K562 (cell line): ENCODE measurements around the gene ERC2. TPM values are rescaled to one million over a fixed set of nuclear protein-coding genes. Genes with fewer than 3 reads are reported as not detected.

ENCODE experiments used
- ATAC-seq: fragments of 200-7000 bp; cut with Tn5 transposase; 3 replicates; pipeline ENCODE4 v1.9.1; 2020; ENCODE audit warnings: moderate library complexity
- BruUV-seq: library from RNA; stranded (reverse); fragments of 400-500 nt; replicated peaks from 2 replicates; lab custom pipeline; 2021; lab: Mats Ljungman, UMichigan
- CTCF ChIA-PET: fragments of 300-600 bp; formaldehyde crosslinking; extraction: SDS; loops from one replicate; lab custom pipeline; 2021; ENCODE audit warnings: low intra/inter-chr PET ratio; lab: Yijun Ruan, JAX
- POLR2A ChIA-PET: fragments of 300-600, 350-650 bp; sonication (Branson Sonifier 250); formaldehyde crosslinking; extraction: SDS; loops from one replicate; lab custom pipeline; 2021; ENCODE audit warnings: antibody characterized with exemption, inconsistent platforms; lab: Yijun Ruan, JAX
- DNase-seq, 4 experiments: peaks; one replicate each; pipeline versions ENCODE4 v3.0.0 to v3.0.0-alpha.2; 2011 to 2018; ENCODE audit warnings: low spot score in 3 of 4, mixed read lengths in 3 of 4; ENCODE audit errors: extremely low read depth in 1 of 4
- FAIRE-seq: peaks from 2 replicates; lab custom pipeline; 2011; peaks lifted over from hg19 to GRCh38; lab: Jason Lieb, UNC
- H2AFZ ChIP-seq: 2 replicates; pipeline ENCODE4 v1.6.0; 2011; ENCODE audit warnings: low read depth, low read length, control low read depth, inconsistent platforms
- H3K27ac ChIP-seq: fragments of 200-600 bp; 3 replicates; pipeline ENCODE4 v1.8.0; 2011; ENCODE audit warnings: low read depth, mild to moderate bottlenecking, control low read depth, inconsistent platforms, low read length, moderate library complexity, mixed read lengths; ENCODE audit errors: extremely low read depth
- H3K27me3 ChIP-seq, 2 experiments: fragments of 300-600 bp in 1 of 2; 2 replicates in 1 of 2; 3 replicates in 1 of 2; pipeline versions ENCODE4 v1.6.0 to v1.8.0; 2011; ENCODE audit warnings: inconsistent platforms in 2 of 2, low read length in 2 of 2, mild to moderate bottlenecking in 1 of 2, mixed read lengths in 1 of 2, moderate library complexity in 1 of 2; ENCODE audit not compliant: control insufficient read depth in 2 of 2, insufficient read depth in 2 of 2
- H3K36me3 ChIP-seq: fragments of 300-600 bp; 3 replicates; pipeline ENCODE4 v1.8.0; 2011; ENCODE audit warnings: mild to moderate bottlenecking, low read length, inconsistent platforms; ENCODE audit not compliant: control insufficient read depth, insufficient read depth
- H3K4me1 ChIP-seq, 2 experiments: fragments of 200-600 bp in 1 of 2; replicated peaks in 1 of 2; 2 replicates in 1 of 2; 3 replicates in 1 of 2; pipeline versions ENCODE4 v1.5.1 to v1.8.0; 2011; ENCODE audit warnings: inconsistent platforms in 2 of 2, low read length in 2 of 2, mild to moderate bottlenecking in 1 of 2, mixed read lengths in 1 of 2, moderate library complexity in 1 of 2; ENCODE audit not compliant: control insufficient read depth in 2 of 2, insufficient read depth in 2 of 2
- H3K4me2 ChIP-seq: 2 replicates; pipeline ENCODE4 v1.6.1; 2011; ENCODE audit warnings: low read length, control low read depth, inconsistent platforms, mixed read lengths; ENCODE audit not compliant: insufficient read depth
- H3K4me3 ChIP-seq: fragments of 200-600 bp; sonication (generic), shearing (Covaris generic); 2 replicates; pipeline ENCODE4 v1.5.1; 2016; ENCODE audit warnings: control low read depth, inconsistent platforms
- H3K79me2 ChIP-seq: fragments of 200-600 bp; 3 replicates; pipeline ENCODE4 v1.8.0; 2011; ENCODE audit warnings: low read length, inconsistent platforms; ENCODE audit not compliant: control insufficient read depth, insufficient read depth
- H3K9ac ChIP-seq, 2 experiments: 2 replicates each; pipeline versions ENCODE4 v1.6.0 to v1.6.1; 2011; ENCODE audit warnings: low read depth in 2 of 2, low read length in 2 of 2, control low read depth in 1 of 2, inconsistent platforms in 1 of 2, mild to moderate bottlenecking in 1 of 2, mixed read lengths in 1 of 2; ENCODE audit not compliant: insufficient read depth in 1 of 2
- H3K9me1 ChIP-seq: one replicate; pipeline ENCODE4 v1.6.0; 2011; ENCODE audit warnings: inconsistent platforms, mild to moderate bottlenecking, low read length, moderate library complexity; ENCODE audit not compliant: control insufficient read depth, insufficient read depth
- H3K9me3 ChIP-seq: replicated peaks from 2 replicates; pipeline ENCODE4 v1.5.1; 2011; ENCODE audit warnings: low read depth, low read length, inconsistent platforms; ENCODE audit not compliant: control insufficient read depth, insufficient read depth
- H4K20me1 ChIP-seq: replicated peaks from 2 replicates; pipeline ENCODE4 v1.6.1; 2011; ENCODE audit warnings: low read length, inconsistent platforms, mixed read lengths; ENCODE audit not compliant: control insufficient read depth, insufficient read depth
- BRF1 ChIP-seq: IDR thresholded peaks from 3 replicates; pipeline ENCODE4 v1.6.1; 2011; ENCODE audit warnings: borderline replicate concordance, mild to moderate bottlenecking; ENCODE audit not compliant: insufficient read length; ENCODE audit errors: extremely low read depth
- EHMT2 ChIP-seq: fragments of 450-650 bp; IDR thresholded peaks from 2 replicates; pipeline ENCODE4 v1.6.1; 2018; ENCODE audit warnings: antibody characterized with exemption
- ELF4 ChIP-seq: fragments of 450-650 bp; formaldehyde crosslinking; IDR thresholded peaks from 2 replicates; pipeline ENCODE4 v1.4.0; 2022; ENCODE audit warnings: missing genetic modification characterization
- HDAC1 ChIP-seq, 2 experiments: fragments of 450-650 bp; IDR thresholded peaks; 2 replicates each; pipeline ENCODE4 v1.6.1; 2016 to 2017; ENCODE audit warnings: inconsistent platforms in 1 of 2, mild to moderate bottlenecking in 1 of 2, moderate library complexity in 1 of 2
- HLTF ChIP-seq: fragments of 450-650 bp; IDR thresholded peaks from 2 replicates; pipeline ENCODE4 v1.6.1; 2016
- L3MBTL2 ChIP-seq: fragments of 450-650 bp; IDR thresholded peaks from 2 replicates; pipeline ENCODE4 v1.6.1; 2016; ENCODE audit warnings: mild to moderate bottlenecking, moderate library complexity
- POLR2A ChIP-seq: fragments of 450-650 bp; conservative IDR thresholded peaks from 2 replicates; pipeline ENCODE4 v1.6.1; 2016
- POU5F1 ChIP-seq: fragments of 150-350 bp; IDR thresholded peaks from 2 replicates; pipeline ENCODE4 v1.6.1; 2014; ENCODE audit warnings: borderline replicate concordance, low read length, low read depth, mild to moderate bottlenecking; ENCODE audit not compliant: partially characterized antibody
- RB1 ChIP-seq: fragments of 450-650 bp; IDR thresholded peaks from 2 replicates; pipeline ENCODE4 v1.6.1; 2017; ENCODE audit warnings: low read depth, mild to moderate bottlenecking
- RCOR1 ChIP-seq, 2 experiments: IDR thresholded peaks; 2 replicates each; pipeline ENCODE4 v1.6.1; 2012; ENCODE audit warnings: low read depth in 2 of 2, low read length in 2 of 2, borderline replicate concordance in 1 of 2, improper control_type of control experiment in 1 of 2
- SFPQ ChIP-seq: fragments of 200-400 bp; formaldehyde crosslinking; IDR thresholded peaks from 2 replicates; pipeline ENCODE4 v1.6.1; 2017; ENCODE audit warnings: mild to moderate bottlenecking, low read depth, low read length, moderate library complexity
- ZC3H4 ChIP-seq: sonication (generic); formaldehyde crosslinking; IDR thresholded peaks from 2 replicates; pipeline ENCODE4 v1.9.0; 2021; ENCODE audit warnings: missing genetic modification reagents, borderline replicate concordance
- ZNF511 ChIP-seq: sonication (generic); formaldehyde crosslinking; IDR thresholded peaks from 2 replicates; pipeline ENCODE4 v1.8.0; 2022; ENCODE audit warnings: mild to moderate bottlenecking, missing genetic modification reagents
- WGBS: fragments of 100-300 bp; shearing (Covaris generic); methylation state at CpG from one replicate; pipeline ENCODE4 v1.1.6; 2016; ENCODE audit warnings: low coverage, mixed read lengths; ENCODE audit not compliant: insufficient coverage; ENCODE audit errors: missing lambda C conversion rate; 5-methylcytosine and 5-hydroxymethylcytosine counted together
- in situ Hi-C: fragments of 300-500 bp; cut with MboI; formaldehyde crosslinking; loops from 4 replicates; pipeline ENCODE4 v1.15.0; 2018; ENCODE audit warnings: inconsistent platforms, mixed read lengths
- intact Hi-C: fragments of 100-400 bp; cut with micrococcal nuclease; formaldehyde crosslinking; loops from 2 replicates; pipeline ENCODE4 v1.14.2; 2022
- polyA plus RNA-seq, 8 experiments: library from polyadenylated mRNA; depleted of rRNA in 4 of 8; stranded (reverse) in 5 of 8; unstranded in 3 of 8; fragments of >200 nt; fragmentation: Nextera tagmentation in 2 of 8; fragmentation: Illumina TruSeq in 1 of 8; extraction: Ambion mirVana in 2 of 8; extraction: Trizol in 1 of 8; gene quantifications; 2 replicates each; pipeline versions ENCODE4 v1.2.1 to v1.2.3, GENCODE V29; 2011 to 2014; ENCODE audit warnings: inconsistent platforms in 1 of 8, missing spikeins in 1 of 8
- total RNA-seq, 7 experiments: library from RNA; depleted of rRNA in 6 of 7; stranded (reverse); fragments of >200 nt in 6 of 7; fragmentation: Illumina TruSeq in 2 of 7; extraction: Trizol in 2 of 7; gene quantifications; 2 replicates each; pipeline versions ENCODE4 v1.2.1 to v1.2.3, GENCODE V29; 2011 to 2021; ENCODE audit warnings: low replicate concordance in 1 of 7
- TF ChIP-seq, protein P1 (sequence below): fragments of 450-650 bp; IDR thresholded peaks from 2 replicates; pipeline ENCODE4 v1.6.1; 2016; ENCODE audit warnings: antibody characterized with exemption
- TF ChIP-seq, protein P2 (sequence below): fragments of 250-450 bp; sonication (Bioruptor Pico); IDR thresholded peaks from 2 replicates; pipeline ENCODE4 v1.8.0; 2022; ENCODE audit warnings: moderate library complexity, mild to moderate bottlenecking, inconsistent platforms
- TF ChIP-seq, protein P3 (sequence below): sonication (generic); formaldehyde crosslinking; IDR thresholded peaks from 2 replicates; pipeline ENCODE4 v1.8.1; 2022; ENCODE audit warnings: missing genetic modification reagents

Gene ERC2
- total and polyA plus RNA-seq, 9 of the 15 experiments (the other 6 are each of a cell fraction or from before 2014, with no cell fraction given), result 0.04 to 0.18 (median 0.07) TPM; not detected in 2

DNA sequence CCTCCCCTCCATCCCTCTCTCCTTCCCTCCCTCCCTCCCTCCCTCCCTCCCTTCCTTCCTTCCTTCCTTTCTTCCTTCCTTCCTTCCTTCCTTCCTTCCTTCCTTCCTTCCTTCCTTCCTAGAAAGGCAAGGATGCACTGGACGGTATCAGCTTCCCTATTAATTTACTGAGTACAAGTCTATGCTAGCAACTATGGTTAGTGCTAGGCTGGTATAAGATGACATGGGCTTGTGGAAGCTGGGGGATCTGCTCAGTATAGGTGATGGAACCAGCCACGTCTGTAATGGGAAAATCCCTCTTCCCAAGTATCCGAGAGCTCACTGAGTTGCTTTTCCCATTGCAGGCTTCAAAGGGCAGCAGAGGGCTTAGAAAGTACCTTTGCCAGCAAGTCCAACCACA, 884.8 kb downstream of the ERC2 start (continued):
- TF ChIP-seq RCOR1 (IDR thresholded peaks at IDR 0.05; ENCODE audit: borderline replicate concordance in 1 of 2, low read depth in 2 of 2, low read length in 2 of 2), result no peak
- no peak for TF ChIP-seq EHMT2
- TF ChIP-seq, all 486 proteins: peak for 0

- ChIA-PET POLR2A (no interaction called here), CTCF (no interaction called here)
- in situ Hi-C loops, result no loop called here
- no peaks in the 10 kb centered on the region for H3K27me3 ChIP-seq
- H3K27ac ChIP-seq, result no peak overlapping the region
- no peaks in the 10 kb centered on the region for H3K79me2 ChIP-seq
- intact Hi-C loops, result no loop called here
- no peaks in the 10 kb centered on the region for H3K9me3 ChIP-seq
- H2AFZ ChIP-seq, result no peak overlapping the region
- no peaks in the 10 kb centered on the region for H4K20me1 ChIP-seq
- ATAC-seq, result no peak
- no peak overlapping the region for H3K4me3 ChIP-seq
- H3K9ac ChIP-seq, result no peak overlapping the region
- no peaks in the 10 kb centered on the region for H3K4me1 ChIP-seq
- 0% methylated on average over 6 of the region's 8 CpGs for WGBS
- no peak for FAIRE-seq
- H3K4me2 ChIP-seq, result no peak overlapping the region
- H3K36me3 ChIP-seq, result no peaks in the 10 kb centered on the region
- no peaks in the 10 kb centered on the region for H3K9me1 ChIP-seq
- no peak for DNase-seq
- BruUV-seq, result no TSS peak
- TF ChIP-seq BRF1 (no peak), L3MBTL2 (no peak), POLR2A (no peak), SFPQ (no peak), ZC3H4 (CRISPR knock-in tag) (no peak), ELF4 (no peak), HLTF (no peak), ZNF511 (no peak), RB1 (no peak), HDAC1 (IDR thresholded peaks at IDR 0.05) (no peak), POU5F1 (no peak)
- TF ChIP-seq, protein P1, sequence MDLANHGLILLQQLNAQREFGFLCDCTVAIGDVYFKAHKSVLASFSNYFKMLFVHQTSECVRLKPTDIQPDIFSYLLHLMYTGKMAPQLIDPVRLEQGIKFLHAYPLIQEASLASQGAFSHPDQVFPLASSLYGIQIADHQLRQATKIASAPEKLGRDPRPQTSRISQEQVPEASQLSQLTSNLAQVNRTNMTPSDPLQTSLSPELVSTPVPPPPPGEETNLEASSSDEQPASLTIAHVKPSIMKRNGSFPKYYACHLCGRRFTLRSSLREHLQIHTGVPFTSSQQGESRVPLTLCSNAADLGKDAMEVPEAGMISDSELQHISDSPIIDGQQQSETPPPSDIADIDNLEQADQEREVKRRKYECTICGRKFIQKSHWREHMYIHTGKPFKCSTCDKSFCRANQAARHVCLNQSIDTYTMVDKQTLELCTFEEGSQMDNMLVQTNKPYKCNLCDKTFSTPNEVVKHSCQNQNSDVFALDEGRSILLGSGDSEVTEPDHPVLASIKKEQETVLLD, result no peak
- TF ChIP-seq, protein P2, sequence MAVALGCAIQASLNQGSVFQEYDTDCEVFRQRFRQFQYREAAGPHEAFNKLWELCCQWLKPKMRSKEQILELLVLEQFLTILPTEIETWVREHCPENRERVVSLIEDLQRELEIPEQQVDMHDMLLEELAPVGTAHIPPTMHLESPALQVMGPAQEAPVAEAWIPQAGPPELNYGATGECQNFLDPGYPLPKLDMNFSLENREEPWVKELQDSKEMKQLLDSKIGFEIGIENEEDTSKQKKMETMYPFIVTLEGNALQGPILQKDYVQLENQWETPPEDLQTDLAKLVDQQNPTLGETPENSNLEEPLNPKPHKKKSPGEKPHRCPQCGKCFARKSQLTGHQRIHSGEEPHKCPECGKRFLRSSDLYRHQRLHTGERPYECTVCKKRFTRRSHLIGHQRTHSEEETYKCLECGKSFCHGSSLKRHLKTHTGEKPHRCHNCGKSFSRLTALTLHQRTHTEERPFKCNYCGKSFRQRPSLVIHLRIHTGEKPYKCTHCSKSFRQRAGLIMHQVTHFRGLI (CRISPR knock-in tag), result no peak
- TF ChIP-seq, protein P3, sequence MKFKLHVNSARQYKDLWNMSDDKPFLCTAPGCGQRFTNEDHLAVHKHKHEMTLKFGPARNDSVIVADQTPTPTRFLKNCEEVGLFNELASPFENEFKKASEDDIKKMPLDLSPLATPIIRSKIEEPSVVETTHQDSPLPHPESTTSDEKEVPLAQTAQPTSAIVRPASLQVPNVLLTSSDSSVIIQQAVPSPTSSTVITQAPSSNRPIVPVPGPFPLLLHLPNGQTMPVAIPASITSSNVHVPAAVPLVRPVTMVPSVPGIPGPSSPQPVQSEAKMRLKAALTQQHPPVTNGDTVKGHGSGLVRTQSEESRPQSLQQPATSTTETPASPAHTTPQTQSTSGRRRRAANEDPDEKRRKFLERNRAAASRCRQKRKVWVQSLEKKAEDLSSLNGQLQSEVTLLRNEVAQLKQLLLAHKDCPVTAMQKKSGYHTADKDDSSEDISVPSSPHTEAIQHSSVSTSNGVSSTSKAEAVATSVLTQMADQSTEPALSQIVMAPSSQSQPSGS (CRISPR knock-in tag), result no peak
Measured at GRCh38 chr3:55579496-55579895, 888.8 kb downstream of the ERC2 start.
